BJ (cell line): Measurements from ENCODE around the gene CYP27A1. TPM values are rescaled to one million over a fixed set of nuclear protein-coding genes. Genes with fewer than 3 reads are reported as not detected.
"Not testable (repeated sequence)": the region's sequence is repeated elsewhere in the genome, so short reads cannot be mapped to it uniquely, and the experiment has no call there.

ENCODE experiments used
- CTCF ChIA-PET: fragments of 350-600 bp; formaldehyde crosslinking; extraction: SDS; loops from one replicate; lab custom pipeline; 2021; ENCODE audit warnings: antibody characterized with exemption, inconsistent platforms; lab: Yijun Ruan, JAX
- POLR2A ChIA-PET: fragments of 300-600 bp; sonication (Branson Sonifier 250); formaldehyde crosslinking; extraction: SDS; loops from one replicate; lab custom pipeline; 2021; ENCODE audit warnings: antibody characterized with exemption; lab: Charles Lee
- DNase-seq: peaks from one replicate; pipeline ENCODE4 v3.0.0-alpha.2; 2011; ENCODE audit warnings: low read depth
- H3K27me3 ChIP-seq: 2 replicates; pipeline ENCODE4 v1.6.0; 2011; ENCODE audit warnings: low read length; ENCODE audit not compliant: control insufficient read depth, insufficient read depth
- H3K36me3 ChIP-seq: 2 replicates; pipeline ENCODE4 v1.5.1; 2011; ENCODE audit warnings: low read length; ENCODE audit not compliant: control insufficient read depth, insufficient read depth
- H3K4me3 ChIP-seq: 2 replicates; pipeline ENCODE4 v1.5.1; 2011; ENCODE audit warnings: low read depth, mild to moderate bottlenecking, control low read depth, low read length
- CTCF ChIP-seq: IDR thresholded peaks from 2 replicates; pipeline ENCODE4 v1.5.1; 2011; ENCODE audit warnings: low read depth, mild to moderate bottlenecking, control low read depth, inconsistent platforms, low read length, moderate library complexity; ENCODE audit not compliant: insufficient read depth
- polyA plus RNA-seq: library from polyadenylated mRNA; depleted of rRNA; stranded (reverse); fragments of >200 nt; gene quantifications from 2 replicates; pipeline ENCODE4 v1.2.3, GENCODE V29; 2011

The CYP27A1 gene
- polyA plus RNA-seq, 1 experiment = 26.8 TPM

GRCh38 chr2:218837495-218837894, 55.5 kb downstream of the CYP27A1 start:
- no peak for DNase-seq
- CTCF ChIA-PET = interaction anchor here (1.4 kb wide), 1 partner anchor 10 kb away, joined by 4 read pairs; no protein-coding TSS in a partner anchor
- no peak for TF ChIP-seq CTCF
- POLR2A ChIA-PET = no interaction called here
- Histone ChIP-seq H3K27me3 (peaks cover 2% of the 10 kb centered on the region), H3K36me3 (no peaks in the 10 kb centered on the region), H3K4me3 (no peak overlapping the region)

DNA sequence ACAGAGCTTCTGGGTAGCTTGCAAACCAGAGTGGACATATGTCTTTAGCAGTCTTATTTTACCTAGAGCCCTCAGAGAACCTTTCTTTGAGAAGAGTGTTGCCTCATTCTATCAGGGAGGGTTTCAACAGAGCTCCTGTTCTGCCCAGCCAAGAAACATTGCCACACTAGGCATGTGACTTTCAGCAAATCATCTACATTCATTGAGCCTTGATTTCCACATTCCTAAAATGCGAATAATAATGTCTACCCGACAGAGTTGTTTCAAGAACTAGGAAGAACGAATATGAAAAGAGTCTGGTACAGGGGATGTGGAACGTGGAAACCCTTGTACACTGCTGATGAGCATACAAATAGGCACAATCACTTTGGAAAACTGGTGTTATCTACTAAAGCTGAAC, 57.5 kb downstream of the CYP27A1 start:
- CTCF ChIA-PET = interaction anchor here (1.0 to 1.2 kb wide), 4 partner anchors 8 to 108 kb away, joined by 3 to 11 read pairs (median 4); partner anchors contain the start of gene CYP27A1
- Histone ChIP-seq H3K4me3 (no peak overlapping the region), H3K36me3 (no peaks in the 10 kb centered on the region), H3K27me3 (peaks cover 2% of the 10 kb centered on the region)
- TF ChIP-seq CTCF = no peak
- POLR2A ChIA-PET = interaction anchor here (0.6 kb wide), 1 partner anchor 1100 kb away, joined by 8 read pairs; no protein-coding TSS in a partner anchor
- DNase-seq = no peak

GRCh38 chr2:218839888-218840287, 57.9 kb downstream of the CYP27A1 start:
- H3K27me3 ChIP-seq = no peaks in the 10 kb centered on the region
- TF ChIP-seq CTCF = no peak
- ChIA-PET CTCF (interaction anchor here (0.6 to 1.2 kb wide), 3 partner anchors 10 to 108 kb away, joined by 3 to 4 read pairs (median 3); no protein-coding TSS in a partner anchor), POLR2A (no interaction called here)
- no peak for DNase-seq
- H3K36me3 ChIP-seq = no peaks in the 10 kb centered on the region
- H3K4me3 ChIP-seq = no peak overlapping the region

DNA sequence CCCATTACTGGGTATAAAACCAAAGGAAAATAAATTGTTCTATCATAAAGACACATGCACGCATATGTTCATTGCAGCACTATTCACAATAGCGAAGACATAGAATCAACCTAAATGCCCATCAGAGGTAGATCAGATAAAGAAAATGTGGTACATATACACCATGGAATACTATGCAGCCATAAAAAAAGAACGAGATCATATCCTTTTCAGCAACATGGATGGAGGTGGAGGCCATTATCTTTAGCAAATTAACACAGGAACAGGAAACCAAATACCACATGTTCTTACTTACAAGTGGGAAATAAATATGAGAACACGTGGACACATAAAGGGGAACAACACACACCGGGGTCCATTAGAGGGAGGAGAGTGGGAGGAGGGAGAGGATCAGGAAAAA, 62.4 kb downstream of the CYP27A1 start:
- H3K36me3 ChIP-seq, DNase-seq, POLR2A ChIA-PET, H3K4me3 ChIP-seq, H3K27me3 ChIP-seq, CTCF ChIA-PET: not testable (repeated sequence)

DNA sequence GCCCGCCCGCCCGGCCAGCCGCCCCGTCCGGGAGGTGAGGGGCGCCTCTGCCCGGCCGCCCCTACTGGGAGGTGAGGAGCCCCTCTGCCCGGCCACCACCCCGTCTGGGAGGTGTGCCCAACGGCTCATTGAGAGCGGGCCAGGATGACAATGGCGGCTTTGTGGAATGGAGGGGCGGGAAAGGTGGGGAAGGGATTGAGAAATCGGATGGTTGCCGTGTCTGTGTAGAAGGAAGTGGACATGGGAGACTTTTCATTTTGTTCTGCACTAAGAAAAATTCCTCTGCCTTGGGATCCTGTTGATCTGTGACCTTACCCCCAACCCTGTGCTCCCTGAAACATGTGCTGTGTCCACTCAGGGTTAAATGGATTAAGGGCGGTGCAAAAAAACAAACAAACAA, 65.0 kb downstream of the CYP27A1 start:
- H3K36me3 ChIP-seq, DNase-seq, H3K27me3 ChIP-seq, H3K4me3 ChIP-seq: not testable (repeated sequence)
- ChIA-PET POLR2A (interaction anchor here (0.6 kb wide), 1 partner anchor 187 kb away, joined by 5 read pairs; the partner anchor contains the start of genes BCS1L and ZNF142), CTCF (interaction anchor here (0.6 to 5.1 kb wide), 38 partner anchors 8 to 277 kb away, joined by 3 to 51 read pairs (median 5); partner anchors contain the start of genes BCS1L, RNF25, STK36 and TTLL4)

DNA sequence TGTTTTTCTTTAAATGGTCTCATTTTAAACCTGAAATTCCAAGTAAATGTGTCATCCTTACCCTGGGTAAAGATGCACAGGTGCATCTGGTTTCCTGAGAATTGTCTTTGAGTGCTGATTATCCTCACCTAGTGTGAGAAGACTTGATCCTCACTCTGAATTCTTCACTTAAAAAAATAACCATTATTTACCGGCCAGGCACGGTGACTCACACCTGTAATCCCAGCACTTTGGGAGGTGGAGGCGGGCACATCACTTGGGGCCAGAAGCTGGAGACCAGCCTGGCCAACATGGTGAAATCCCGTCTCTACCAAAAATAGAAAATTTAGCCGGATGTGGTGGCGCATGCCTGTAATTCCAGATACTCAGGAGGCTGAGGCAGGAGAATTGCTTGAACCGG, 67.8 kb downstream of the CYP27A1 start:
- ChIA-PET CTCF (interaction anchor here (1.1 to 5.1 kb wide), 8 partner anchors 10 to 191 kb away, joined by 3 to 51 read pairs (median 29); partner anchors contain the start of genes BCS1L, RNF25, STK36 and TTLL4), POLR2A (no interaction called here)
- H3K36me3 ChIP-seq = no peaks in the 10 kb centered on the region
- H3K4me3 ChIP-seq = no peak overlapping the region
- H3K27me3 ChIP-seq = peaks cover 14% of the 10 kb centered on the region
- no peak for TF ChIP-seq CTCF
- DNase-seq = no peak
